HG03571 (cell line): ENCODE data around the gene UPK1B.
"Not testable (repeated sequence)": the region's sequence is repeated elsewhere in the genome, so short reads cannot be mapped to it uniquely, and the experiment has no call there.

Experiments
- ATAC-seq: cut with Tn5 transposase; IDR thresholded peaks from one replicate; pipeline ENCODE4 v1.9.1; 2021; ENCODE audit not compliant: unreplicated experiment

The UPK1B gene

GRCh38 chr3:119173325-119173724 is at the start of gene UPK1B:
Gene UPK1B (plus strand): TSS chr3:119173598. CDS start chr3:119186742, 13,144 bp downstream.
- ATAC-seq: no peak

GRCh38 chr3:119125342-119125741 is 48.1 kb upstream of the UPK1B start:
- no peak for ATAC-seq

GRCh38 chr3:119125742-119126504 is 47.5 kb upstream of the UPK1B start:
- no peak for ATAC-seq

DNA sequence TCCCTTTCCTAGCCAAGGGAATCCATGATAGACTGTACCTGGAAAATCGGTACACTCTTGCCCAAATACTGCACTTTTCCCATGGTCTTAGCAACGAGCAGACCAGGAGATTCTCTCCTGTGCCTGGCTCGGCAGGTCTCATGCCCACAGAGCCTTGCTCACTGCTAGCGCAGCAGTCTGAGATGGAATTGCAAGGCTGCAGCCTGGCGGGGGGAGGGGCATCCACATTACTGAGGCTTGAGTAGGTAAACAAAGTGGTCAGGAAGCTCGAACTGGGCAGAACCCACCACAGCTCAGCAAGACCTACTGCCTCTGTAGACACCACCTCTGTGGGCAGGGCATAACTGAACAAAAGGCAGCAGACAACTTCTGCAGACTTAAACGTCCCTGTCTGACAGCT is 43.1 kb upstream of the UPK1B start:
- not testable (repeated sequence) for ATAC-seq

- not testable (repeated sequence) for ATAC-seq
Observed at GRCh38 chr3:119132291-119132690, 41.1 kb upstream of the UPK1B start.

- ATAC-seq: not testable (repeated sequence)
Observed at GRCh38 chr3:119139360-119139759, 34.0 kb upstream of the UPK1B start.

- no peak for ATAC-seq
Observed at GRCh38 chr3:119140466-119140865, 32.9 kb upstream of the UPK1B start.

GRCh38 chr3:119145128-119145499 is 28.3 kb upstream of the UPK1B start:
- ATAC-seq: no peak

DNA sequence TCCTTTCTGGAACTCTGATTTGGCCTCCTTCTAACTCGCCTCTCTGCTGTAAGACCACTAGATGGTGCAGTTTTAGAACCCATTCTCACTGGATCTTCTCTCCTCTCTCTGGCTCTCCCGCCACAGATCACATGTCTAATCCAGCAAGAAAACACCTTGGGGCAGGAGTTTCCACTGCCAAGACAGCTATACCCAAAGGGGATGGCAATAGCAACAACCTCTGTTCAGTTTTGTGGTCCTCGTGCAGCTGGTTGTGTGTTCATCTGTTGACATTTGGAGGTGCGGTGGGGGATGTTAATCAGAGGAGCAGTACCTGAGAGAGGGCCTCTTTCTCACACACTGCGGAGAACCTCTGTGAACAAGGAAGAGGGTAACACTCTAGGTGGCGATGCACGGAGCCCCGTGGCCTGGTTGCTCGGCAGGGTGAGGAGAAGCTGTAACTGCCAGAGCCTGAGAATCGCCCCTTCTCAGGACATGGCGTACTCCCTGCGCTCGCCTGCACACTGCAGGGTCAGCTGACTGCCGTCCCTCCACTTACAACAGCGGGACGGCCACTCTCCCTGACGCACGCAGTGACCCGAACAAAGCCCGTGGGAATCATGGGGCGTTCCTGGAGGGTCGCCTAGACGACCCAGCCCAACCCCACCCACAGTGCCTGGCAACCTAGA is 27.8 kb upstream of the UPK1B start, which contains the start of gene TEX55:
Gene TEX55, plus strand, starts transcription at position 666 of the 668 bp plus-strand sequence. CDS start 25 bp downstream, outside the sequence.
- ATAC-seq: no peak

GRCh38 chr3:119146578-119147375 is 26.6 kb upstream of the UPK1B start:
- no peak for ATAC-seq

GRCh38 chr3:119147494-119147893 is 25.9 kb upstream of the UPK1B start:
- ATAC-seq: no peak

DNA sequence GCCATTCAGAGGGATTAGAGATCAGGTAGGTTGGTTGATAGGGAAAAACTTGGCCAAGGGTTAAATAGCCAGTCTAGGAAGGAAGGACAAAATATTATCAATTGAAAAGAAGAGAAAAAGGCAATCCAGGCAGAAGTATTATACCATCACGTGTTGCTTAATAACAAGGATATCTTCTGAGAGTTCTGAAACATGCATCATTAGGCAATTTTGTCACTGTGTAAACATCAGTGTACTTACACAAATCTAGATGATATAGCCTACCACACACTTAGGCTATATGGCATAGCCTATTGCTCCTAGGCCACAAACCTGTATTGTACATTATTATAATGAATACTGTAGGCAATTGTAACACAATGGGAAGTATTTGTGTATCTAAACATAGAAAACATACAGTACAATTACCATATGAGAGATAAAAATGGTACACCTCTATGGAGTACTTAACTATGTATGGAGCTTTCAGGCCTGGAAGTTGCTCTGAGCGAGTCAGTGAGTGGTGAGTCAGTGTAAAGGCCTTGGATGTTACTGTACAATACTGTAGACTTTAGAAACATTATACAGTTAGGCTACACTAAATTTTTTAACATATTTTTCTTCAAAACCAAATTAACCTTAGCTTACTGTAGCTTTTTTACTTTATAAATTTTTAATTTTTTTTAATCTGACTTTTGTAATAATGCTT is 24.8 kb upstream of the UPK1B start:
- no peak for ATAC-seq

DNA sequence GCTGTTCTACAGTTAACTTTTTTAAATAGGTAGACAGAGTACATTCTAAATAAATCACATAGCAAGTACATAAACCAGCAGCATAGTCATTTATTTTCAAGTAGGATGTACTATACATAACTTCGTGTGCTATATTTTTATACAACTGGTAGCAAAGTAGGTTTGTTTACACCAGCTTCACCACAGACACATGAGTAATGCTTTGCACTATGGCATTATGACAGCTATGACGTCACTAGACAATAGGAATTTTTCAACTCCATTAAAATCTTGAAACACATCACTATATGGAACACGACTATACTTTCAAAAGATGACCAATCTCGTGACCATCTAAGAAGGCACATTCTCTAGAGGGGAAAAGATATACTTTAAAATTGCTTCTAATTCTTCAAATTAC is 23.9 kb upstream of the UPK1B start:
- no peak for ATAC-seq

DNA sequence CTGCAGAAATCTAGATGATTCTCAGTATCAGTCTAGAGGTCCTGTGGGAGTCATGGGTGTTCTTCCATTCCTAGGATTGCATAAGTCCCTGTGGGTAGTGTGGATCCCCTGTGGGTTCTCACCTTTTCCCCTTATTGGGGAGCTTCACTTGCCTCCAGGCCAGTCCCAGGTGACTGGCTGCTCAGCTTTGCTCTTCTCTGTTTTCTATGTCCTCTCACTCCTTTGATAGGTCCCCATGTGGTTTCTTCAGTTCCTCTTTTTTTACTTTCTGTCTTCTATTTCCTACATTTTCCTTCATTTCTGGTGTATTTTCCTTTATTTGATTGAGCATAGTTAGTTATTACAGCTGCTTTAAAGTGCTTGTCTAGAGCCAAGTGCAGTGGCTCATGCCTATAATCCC is 16.5 kb upstream of the UPK1B start:
- no peak for ATAC-seq

DNA sequence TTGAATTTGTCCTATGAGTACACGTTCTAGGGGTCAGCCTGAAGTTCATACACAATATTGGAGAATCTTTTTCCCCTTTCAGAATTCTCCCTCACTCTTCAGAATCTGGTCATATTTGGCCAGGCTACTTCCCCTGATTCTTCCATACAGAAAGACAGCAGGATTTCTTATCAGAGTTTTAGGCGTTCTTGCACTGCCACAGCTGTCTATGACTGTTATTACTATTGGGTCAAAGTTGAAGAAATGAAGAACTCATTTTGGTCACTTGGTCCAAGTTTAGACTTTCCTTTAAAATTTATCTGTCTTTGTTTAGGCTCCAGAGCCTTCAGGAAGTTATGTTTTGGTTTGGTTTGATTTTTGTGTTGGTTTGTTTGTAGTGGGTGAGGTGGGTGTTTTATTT is 15.4 kb upstream of the UPK1B start:
- no peak for ATAC-seq

DNA sequence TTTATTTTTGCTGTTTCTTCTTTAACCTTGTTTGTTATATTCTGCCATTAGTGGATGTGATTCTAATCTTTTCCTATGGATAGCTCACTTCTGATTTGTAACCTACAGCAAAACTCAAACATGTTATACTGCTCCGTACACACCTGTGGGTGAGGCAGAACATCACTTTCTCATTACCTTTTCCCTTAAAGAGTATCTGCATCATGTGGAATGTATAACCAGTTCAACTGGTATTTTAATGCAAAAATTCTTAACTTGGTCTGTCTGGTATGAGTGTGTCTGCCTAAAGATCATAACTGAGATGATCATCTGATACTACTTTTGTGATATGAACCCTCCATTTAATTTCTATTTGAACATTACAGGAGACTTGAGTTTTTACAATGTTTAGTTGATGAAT is 13.0 kb upstream of the UPK1B start:
- ATAC-seq: no peak

DNA sequence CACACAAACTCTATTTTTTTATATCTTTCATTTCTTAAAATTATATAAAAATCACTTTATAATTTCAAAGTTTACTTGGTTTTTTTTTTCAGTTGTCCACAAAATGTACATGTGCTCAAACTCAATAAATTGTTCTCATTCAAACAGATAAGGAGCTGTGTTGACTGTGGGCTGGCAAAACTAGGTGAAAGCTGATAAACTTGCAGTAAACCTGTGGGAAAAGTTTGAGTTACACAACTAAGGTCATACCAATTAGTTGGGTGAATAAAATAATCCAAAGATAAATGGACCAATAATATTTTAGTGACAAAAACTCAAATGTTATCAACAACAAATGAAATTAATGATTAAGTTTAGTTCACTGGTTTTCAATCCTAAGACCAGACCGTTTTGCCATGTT is 12.6 kb upstream of the UPK1B start:
- ATAC-seq: no peak

- ATAC-seq: no peak
Observed at GRCh38 chr3:119161240-119161639, 12.2 kb upstream of the UPK1B start.

- ATAC-seq: not testable (repeated sequence)
Observed at GRCh38 chr3:119164745-119165144, 8.7 kb upstream of the UPK1B start.

GRCh38 chr3:119170821-119171220 is 2.6 kb upstream of the UPK1B start:
- ATAC-seq: no peak
